ENCODE results near the gene SFXN5. TPM values are rescaled to one million over a fixed set of nuclear protein-coding genes. Genes with fewer than 3 reads are reported as not detected.

The SFXN5 gene
- polyA plus RNA-seq, 1 donor from 2014 or later: 5.8 TPM

GRCh38 chr2:72995430-72996116 is 75.9 kb downstream of the SFXN5 start:
- TF ChIP-seq CTCF (IDR thresholded peaks at IDR 0.05; ENCODE audit: poor library complexity, severe bottlenecking) (no peak), TAF1 (IDR thresholded peaks at IDR 0.05; ENCODE audit: low read depth) (no peak), RAD21 (conservative IDR thresholded peaks at IDR 0.05) (no peak), EP300 (conservative IDR thresholded peaks at IDR 0.05; ENCODE audit: poor library complexity, severe bottlenecking) (no peak), EZH2 (IDR thresholded peaks at IDR 0.05; ENCODE audit: borderline replicate concordance, insufficient read depth, low read length, poor library complexity, severe bottlenecking) (no peak), SMC3 (conservative IDR thresholded peaks at IDR 0.05; ENCODE audit: poor library complexity) (no peak), REST (IDR thresholded peaks at IDR 0.05; ENCODE audit: borderline replicate concordance) (no peak), MXI1 (conservative IDR thresholded peaks at IDR 0.05; ENCODE audit: poor library complexity, severe bottlenecking) (no peak), POLR2AphosphoS5 (IDR thresholded peaks at IDR 0.05) (no peak)
- Histone ChIP-seq H3K79me2 (replicated peaks; ENCODE audit: insufficient read depth, low read length) (no peaks in the 10 kb centered on the region), H3K4me3 (ENCODE audit: low read length) (no peak overlapping the region)

GRCh38 chr2:72994991-72995380 is 76.5 kb downstream of the SFXN5 start:
- H3K4me2 ChIP-seq (ENCODE audit: low read length): no peak overlapping the region

More at GRCh38 chr2:72995430-72996116, 75.9 kb downstream of the SFXN5 start:
- no peak overlapping the region for H3K4me2 ChIP-seq (ENCODE audit: low read length)
- H3F3A ChIP-seq (ENCODE audit: insufficient read depth, low read length, poor library complexity, severe bottlenecking): no peaks in the 10 kb centered on the region
- H3K9me3 ChIP-seq (ENCODE audit: low read length): no peaks in the 10 kb centered on the region
- no peaks in the 10 kb centered on the region for H4K20me1 ChIP-seq (ENCODE audit: insufficient read depth)
- no peaks in the 10 kb centered on the region for H3K9me2 ChIP-seq (ENCODE audit: insufficient read depth, low read length)
- H3K27me3 ChIP-seq (ENCODE audit: insufficient read depth, low read depth, low read length): no peaks in the 10 kb centered on the region
- no peak overlapping the region for H2AFZ ChIP-seq (ENCODE audit: low read depth, low read length)
- no peak overlapping the region for H3K9ac ChIP-seq (ENCODE audit: low read length)
- no peaks in the 10 kb centered on the region for H3K36me3 ChIP-seq (ENCODE audit: insufficient read depth, low read length)
- no peak overlapping the region for H3K27ac ChIP-seq (ENCODE audit: low read length)

More at GRCh38 chr2:72994991-72995380, 76.5 kb downstream of the SFXN5 start:
- Histone ChIP-seq H3K36me3 (ENCODE audit: insufficient read depth, low read length) (no peaks in the 10 kb centered on the region), H3K27ac (ENCODE audit: low read length) (no peak overlapping the region), H3K79me2 (replicated peaks; ENCODE audit: insufficient read depth, low read length) (no peaks in the 10 kb centered on the region), H3K9me2 (ENCODE audit: insufficient read depth, low read length) (no peaks in the 10 kb centered on the region), H3K4me3 (ENCODE audit: low read length) (no peak overlapping the region), H4K20me1 (ENCODE audit: insufficient read depth) (no peaks in the 10 kb centered on the region), H3K9ac (ENCODE audit: low read length) (no peak overlapping the region), H2AFZ (ENCODE audit: low read depth, low read length) (no peak overlapping the region), H3K27me3 (ENCODE audit: insufficient read depth, low read depth, low read length) (no peaks in the 10 kb centered on the region), H3F3A (ENCODE audit: insufficient read depth, low read length, poor library complexity, severe bottlenecking) (no peaks in the 10 kb centered on the region), H3K9me3 (ENCODE audit: low read length) (no peaks in the 10 kb centered on the region)
- TF ChIP-seq EP300 (conservative IDR thresholded peaks at IDR 0.05; ENCODE audit: poor library complexity, severe bottlenecking): no peak
- no peak for TF ChIP-seq EZH2 (IDR thresholded peaks at IDR 0.05; ENCODE audit: borderline replicate concordance, insufficient read depth, low read length, poor library complexity, severe bottlenecking)
- TF ChIP-seq REST (IDR thresholded peaks at IDR 0.05; ENCODE audit: borderline replicate concordance): no peak
- TF ChIP-seq CTCF (IDR thresholded peaks at IDR 0.05; ENCODE audit: poor library complexity, severe bottlenecking): no peak
- TF ChIP-seq SMC3 (conservative IDR thresholded peaks at IDR 0.05; ENCODE audit: poor library complexity): no peak
- no peak for TF ChIP-seq MXI1 (conservative IDR thresholded peaks at IDR 0.05; ENCODE audit: poor library complexity, severe bottlenecking)
- no peak for TF ChIP-seq POLR2AphosphoS5 (IDR thresholded peaks at IDR 0.05)
- TF ChIP-seq RAD21 (conservative IDR thresholded peaks at IDR 0.05): no peak
- TF ChIP-seq TAF1 (IDR thresholded peaks at IDR 0.05; ENCODE audit: low read depth): no peak

Data from neural cell (in vitro differentiated cells).